Neuronal stem cell (in vitro differentiated cells): ENCODE results near the gene WDR54.
"Not testable (repeated sequence)": the region's sequence is repeated elsewhere in the genome, so short reads cannot be mapped to it uniquely, and the experiment has no call there.

Experiments
- DNase-seq: peaks from one replicate; pipeline ENCODE4 v3.0.0-alpha.2; 2013; ENCODE audit warnings: low spot score
- H2AFZ ChIP-seq: one replicate; pipeline ENCODE4 v1.6.1; 2013; ENCODE audit warnings: mild to moderate bottlenecking, low read length, inconsistent platforms
- H2AK5ac ChIP-seq: 2 replicates; pipeline ENCODE4 v1.6.1; 2013; ENCODE audit warnings: low read depth, mild to moderate bottlenecking, inconsistent platforms, low read length, moderate library complexity, mixed read lengths
- H2BK120ac ChIP-seq: 2 replicates; pipeline ENCODE4 v1.6.1; 2013; ENCODE audit warnings: low read depth, mild to moderate bottlenecking, inconsistent platforms, low read length, moderate library complexity, mixed read lengths
- H2BK12ac ChIP-seq: one replicate; pipeline ENCODE4 v1.6.1; 2013; ENCODE audit warnings: low read length, inconsistent platforms
- H2BK15ac ChIP-seq: 2 replicates; pipeline ENCODE4 v1.6.1; 2013; ENCODE audit warnings: mild to moderate bottlenecking, low read length, inconsistent platforms, mixed read lengths
- H2BK5ac ChIP-seq: one replicate; pipeline ENCODE4 v1.6.1; 2013; ENCODE audit warnings: inconsistent platforms, mild to moderate bottlenecking, low read length, moderate library complexity
- H3K14ac ChIP-seq: one replicate; pipeline ENCODE4 v1.6.1; 2013; ENCODE audit warnings: low read length, inconsistent platforms
- H3K18ac ChIP-seq: 2 replicates; pipeline ENCODE4 v1.6.1; 2013; ENCODE audit warnings: low read length, inconsistent platforms
- H3K23ac ChIP-seq: 2 replicates; pipeline ENCODE4 v1.6.1; 2013; ENCODE audit warnings: low read depth, mild to moderate bottlenecking, mixed read lengths, low read length, inconsistent platforms; ENCODE audit not compliant: poor library complexity
- H3K27ac ChIP-seq: replicated peaks from 3 replicates; pipeline ENCODE4 v1.5.1; 2013; ENCODE audit warnings: low read length, inconsistent platforms
- H3K27me3 ChIP-seq, 3 experiments: 2 replicates each; pipeline ENCODE4 v1.6.1; 2013; ENCODE audit warnings: low read length in 3 of 3, mild to moderate bottlenecking in 2 of 3, inconsistent platforms in 1 of 3, low read depth in 1 of 3, mixed read lengths in 1 of 3, moderate library complexity in 1 of 3; ENCODE audit not compliant: control insufficient read depth in 3 of 3, insufficient read depth in 3 of 3
- H3K36me3 ChIP-seq, 2 donors: replicated peaks in 1 of 2; 2 replicates each; pipeline ENCODE4 v1.6.1; 2013; ENCODE audit warnings: low read length in 2 of 2; ENCODE audit not compliant: control insufficient read depth in 2 of 2, insufficient read depth in 2 of 2
- H3K4ac ChIP-seq: 2 replicates; pipeline ENCODE4 v1.6.1; 2013; ENCODE audit warnings: inconsistent platforms, mild to moderate bottlenecking, low read length, moderate library complexity
- H3K4me1 ChIP-seq, 2 donors: 1 replicate in 1 of 2; 2 replicates in 1 of 2; pipeline ENCODE4 v1.6.1; 2013; ENCODE audit warnings: low read length in 2 of 2, low read depth in 1 of 2; ENCODE audit not compliant: control insufficient read depth in 2 of 2, insufficient read depth in 1 of 2
- H3K4me2 ChIP-seq: one replicate; pipeline ENCODE4 v1.6.1; 2013; ENCODE audit warnings: mild to moderate bottlenecking, low read length, inconsistent platforms; ENCODE audit not compliant: insufficient read depth, poor library complexity, severe bottlenecking
- H3K4me3 ChIP-seq, 2 donors: 2 replicates each; pipeline ENCODE4 v1.5.1; 2013; ENCODE audit warnings: low read length in 2 of 2, mild to moderate bottlenecking in 2 of 2, inconsistent platforms in 1 of 2, moderate library complexity in 1 of 2
- H3K79me1 ChIP-seq: one replicate; pipeline ENCODE4 v1.6.1; 2013; ENCODE audit warnings: low read depth, mild to moderate bottlenecking, inconsistent platforms, low read length, moderate library complexity
- H3K9ac ChIP-seq: one replicate; pipeline ENCODE4 v1.6.1; 2013; ENCODE audit warnings: mild to moderate bottlenecking, low read depth, low read length, inconsistent platforms; ENCODE audit not compliant: poor library complexity
- H3K9me3 ChIP-seq, 2 donors: replicated peaks in 1 of 2; 2 replicates each; pipeline versions ENCODE3 to v1.6.1; 2013; ENCODE audit warnings: low read length in 2 of 2, mild to moderate bottlenecking in 2 of 2, inconsistent platforms in 1 of 2, low read depth in 1 of 2, mixed read lengths in 1 of 2, moderate library complexity in 1 of 2; ENCODE audit not compliant: control insufficient read depth in 2 of 2, insufficient read depth in 1 of 2
- H4K8ac ChIP-seq: one replicate; pipeline ENCODE4 v1.6.1; 2013; ENCODE audit warnings: low read depth, mild to moderate bottlenecking, inconsistent platforms, low read length, moderate library complexity
- H4K91ac ChIP-seq: one replicate; pipeline ENCODE4 v1.6.1; 2013; ENCODE audit warnings: low read length, low read depth, mild to moderate bottlenecking, inconsistent platforms; ENCODE audit not compliant: poor library complexity
- WGBS, 2 donors: extraction: QIAGEN DNeasy Blood & Tissue Kit; methylation state at CpG; one replicate each; pipeline ENCODE4 v1.1.7; 2013; ENCODE audit warnings: missing lambda C conversion rate in 2 of 2, mixed read lengths in 1 of 2; ENCODE audit not compliant: insufficient read length in 2 of 2, insufficient replicate concordance in 1 of 2; ENCODE audit errors: extremely low coverage in 2 of 2; 5-methylcytosine and 5-hydroxymethylcytosine counted together

Gene WDR54

DNA sequence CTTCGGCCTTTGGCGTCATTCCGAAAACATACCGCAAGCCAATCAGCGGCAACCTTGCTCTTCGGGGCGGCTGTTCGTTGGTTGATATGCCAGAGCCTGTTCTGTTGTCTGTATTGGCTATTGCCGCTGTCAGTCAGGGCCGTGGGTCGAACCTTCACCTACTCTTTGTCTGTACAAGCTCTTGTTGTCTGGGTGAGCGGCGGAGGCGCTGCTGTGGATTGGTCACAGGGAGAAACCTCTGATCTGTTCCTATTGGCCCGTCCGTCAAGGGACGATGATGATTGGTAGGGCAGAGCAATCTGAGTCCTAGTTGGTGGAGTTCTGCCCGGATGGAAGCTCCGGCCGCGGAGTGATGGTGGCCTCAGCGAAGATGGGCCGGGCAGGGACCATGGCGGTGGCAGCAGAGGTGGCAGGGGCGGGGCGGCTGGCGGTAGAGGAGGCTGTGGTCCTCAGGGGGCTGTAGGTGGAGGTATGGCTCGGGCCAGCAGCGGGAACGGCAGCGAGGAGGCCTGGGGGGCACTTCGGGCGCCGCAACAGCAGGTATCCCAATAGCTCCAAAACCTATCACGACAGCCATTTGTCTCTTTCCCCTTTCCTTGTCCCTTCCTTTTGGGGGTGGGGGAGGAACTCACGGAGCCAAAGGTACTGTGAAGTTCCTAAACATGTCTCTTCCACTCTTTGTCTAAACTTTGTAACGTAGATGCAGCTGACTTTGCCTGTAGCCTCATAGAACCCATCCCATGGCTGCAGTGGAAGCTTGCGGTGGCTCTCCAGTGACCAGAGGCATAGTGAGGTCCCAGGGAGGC is 36.8 kb downstream of the WDR54 start, which contains the start of gene WBP1:
WBP1 (plus strand) TSS at position 307 of the 806 bp plus-strand sequence; CDS start at position 472, 165 bp downstream.
- peak within 1 kb of the TSS; percentile 87 for H3K4me2 ChIP-seq
- H3K27me3 ChIP-seq, result no peaks in the 10 kb centered on the region
- H3K18ac ChIP-seq, result peak within 1 kb of the TSS; percentile 97
- WGBS, 2 donors, result no CpG with 5 or more reads among the region's 38 CpGs
- H2AFZ ChIP-seq, result peak within 1 kb of the TSS; percentile 90
- peak within 1 kb of the TSS; percentile 96 for H3K27ac ChIP-seq
- peak within 1 kb of the TSS; percentile 77 for H2AK5ac ChIP-seq
- H3K14ac ChIP-seq, result no peak within 1 kb of the TSS
- no peak within 1 kb of the TSS for H4K91ac ChIP-seq
- H3K4ac ChIP-seq, result peak within 1 kb of the TSS; percentile 45
- H3K79me1 ChIP-seq, result peaks cover 8% of the 10 kb centered on the region
- peak; percentile 100 for DNase-seq
- H3K36me3 ChIP-seq, result peaks cover 24 to 43% of the 10 kb centered on the region in 2 donors
- H2BK12ac ChIP-seq, result peak within 1 kb of the TSS; percentile 11
- H3K4me1 ChIP-seq, result peaks cover 7 to 18% of the 10 kb centered on the region in 2 donors
- H3K4me3 ChIP-seq, result peak within 1 kb of the TSS; percentile 92 to 99
- no peak within 1 kb of the TSS for H2BK120ac ChIP-seq
- no peak within 1 kb of the TSS for H4K8ac ChIP-seq
- peak within 1 kb of the TSS; percentile 92 for H3K23ac ChIP-seq
- no peaks in the 10 kb centered on the region for H3K9me3 ChIP-seq
- peak within 1 kb of the TSS; percentile 89 for H3K9ac ChIP-seq
- peak within 1 kb of the TSS; percentile 95 for H2BK5ac ChIP-seq
- no peak within 1 kb of the TSS for H2BK15ac ChIP-seq

DNA sequence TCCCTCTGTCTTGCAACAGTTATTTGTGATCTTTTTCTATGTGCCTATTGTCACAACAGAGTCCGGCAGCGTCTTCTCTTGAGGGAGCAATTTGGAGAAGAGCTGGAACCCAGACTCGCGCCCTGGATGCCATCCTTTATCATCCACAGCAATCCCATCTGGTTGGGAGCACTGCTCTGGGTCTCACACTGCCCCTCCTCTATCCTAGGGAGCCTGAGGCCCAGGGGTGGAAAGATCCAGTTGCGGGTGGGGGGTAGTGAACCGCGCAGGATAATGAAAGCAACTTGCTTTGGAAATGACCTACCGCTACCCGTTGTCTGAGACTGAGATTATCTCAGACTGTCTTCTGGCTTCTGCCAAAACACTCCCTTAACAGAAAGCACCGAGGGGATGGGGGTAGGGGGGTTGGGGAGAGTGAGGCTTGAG is 37.4 kb downstream of the WDR54 start:
- H3K14ac ChIP-seq, result no peak overlapping the region
- no peak overlapping the region for H3K18ac ChIP-seq
- H2AK5ac ChIP-seq, result peak overlapping the region; percentile 77
- H3K9me3 ChIP-seq, result no peaks in the 10 kb centered on the region
- peaks cover 24 to 43% of the 10 kb centered on the region in 2 donors for H3K36me3 ChIP-seq
- DNase-seq, result no peak
- H2BK5ac ChIP-seq, result no peak overlapping the region
- H2BK15ac ChIP-seq, result no peak overlapping the region
- peaks cover 8% of the 10 kb centered on the region for H3K79me1 ChIP-seq
- H4K8ac ChIP-seq, result no peak overlapping the region
- no peak overlapping the region for H3K27ac ChIP-seq
- no peak overlapping the region for H2BK120ac ChIP-seq
- H3K4me2 ChIP-seq, result peak overlapping the region; percentile 87
- no CpG with 5 or more reads among the region's 10 CpGs for WGBS, 2 donors
- H2BK12ac ChIP-seq, result no peak overlapping the region
- H2AFZ ChIP-seq, result peak overlapping the region; percentile 71
- H3K9ac ChIP-seq, result peak overlapping the region; percentile 86
- peaks cover 7 to 18% of the 10 kb centered on the region in 2 donors for H3K4me1 ChIP-seq
- no peak overlapping the region for H3K23ac ChIP-seq
- no peak overlapping the region for H4K91ac ChIP-seq
- H3K27me3 ChIP-seq, result no peaks in the 10 kb centered on the region
- H3K4me3 ChIP-seq, result peak overlapping the region; percentile 92 to 99
- no peak overlapping the region for H3K4ac ChIP-seq

DNA sequence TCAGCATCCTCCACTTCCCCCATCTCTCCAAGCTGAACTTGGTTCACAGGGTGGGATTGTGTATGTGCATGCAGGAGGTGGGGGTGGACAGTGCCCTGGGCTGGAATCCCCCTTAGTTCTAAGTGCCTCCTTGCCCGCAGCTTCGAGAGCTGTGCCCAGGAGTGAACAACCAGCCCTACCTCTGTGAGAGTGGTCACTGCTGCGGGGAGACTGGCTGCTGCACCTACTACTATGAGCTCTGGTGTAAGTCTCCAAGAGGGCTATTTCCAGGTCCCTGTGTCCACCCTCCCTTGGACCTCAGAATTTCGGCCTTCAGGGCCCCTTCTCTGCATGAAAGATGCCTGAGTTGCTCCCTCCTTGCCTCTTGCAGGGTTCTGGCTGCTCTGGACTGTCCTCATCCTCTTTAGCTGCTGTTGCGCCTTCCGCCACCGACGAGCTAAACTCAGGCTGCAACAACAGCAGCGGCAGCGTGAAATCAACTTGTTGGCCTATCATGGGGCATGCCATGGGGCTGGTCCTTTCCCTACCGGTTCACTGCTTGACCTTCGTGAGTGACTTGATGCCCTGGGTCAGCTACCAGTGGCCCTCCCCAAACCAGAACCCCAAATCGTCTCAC is 38.1 kb downstream of the WDR54 start:
- WGBS, 2 donors, result 100% methylated on average over 1 of the region's 13 CpGs; no CpG with 5 or more reads in 1 of the 2 donors
- not testable (repeated sequence) for H2BK120ac ChIP-seq

DNA sequence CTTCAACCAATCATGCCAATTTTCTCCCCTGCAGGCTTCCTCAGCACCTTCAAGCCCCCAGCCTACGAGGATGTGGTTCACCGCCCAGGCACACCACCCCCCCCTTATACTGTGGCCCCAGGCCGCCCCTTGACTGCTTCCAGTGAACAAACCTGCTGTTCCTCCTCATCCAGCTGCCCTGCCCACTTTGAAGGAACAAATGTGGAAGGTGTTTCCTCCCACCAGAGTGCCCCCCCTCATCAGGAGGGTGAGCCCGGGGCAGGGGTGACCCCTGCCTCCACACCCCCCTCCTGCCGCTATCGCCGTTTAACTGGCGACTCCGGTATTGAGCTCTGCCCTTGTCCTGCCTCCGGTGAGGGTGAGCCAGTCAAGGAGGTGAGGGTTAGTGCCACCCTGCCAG is 38.7 kb downstream of the WDR54 start:
- H3K79me1 ChIP-seq, result peaks cover 15% of the 10 kb centered on the region
- not testable (repeated sequence) for H2BK12ac ChIP-seq, H3K27me3 ChIP-seq, H3K27ac ChIP-seq, H3K4ac ChIP-seq, H2AK5ac ChIP-seq, DNase-seq, H2BK5ac ChIP-seq, H4K8ac ChIP-seq, H3K9ac ChIP-seq, H4K91ac ChIP-seq, H3K4me2 ChIP-seq, H2BK120ac ChIP-seq, H2BK15ac ChIP-seq, H3K14ac ChIP-seq, H3K4me3 ChIP-seq, H2AFZ ChIP-seq, H3K23ac ChIP-seq, H3K9me3 ChIP-seq, H3K18ac ChIP-seq
- H3K36me3 ChIP-seq, result peaks cover 24 to 43% of the 10 kb centered on the region in 2 donors
- WGBS, 2 donors, result no CpG with 5 or more reads among the region's 10 CpGs
- peaks cover 10 to 22% of the 10 kb centered on the region in 2 donors for H3K4me1 ChIP-seq

More for the DNA sequence above, 38.1 kb downstream of the WDR54 start:
- not testable (repeated sequence) for H3K4ac ChIP-seq, H3K27ac ChIP-seq, H2AK5ac ChIP-seq, H2BK12ac ChIP-seq, DNase-seq, H2BK15ac ChIP-seq, H3K4me2 ChIP-seq, H2AFZ ChIP-seq, H3K18ac ChIP-seq, H3K9me3 ChIP-seq, H4K91ac ChIP-seq, H4K8ac ChIP-seq, H2BK5ac ChIP-seq, H3K14ac ChIP-seq, H3K27me3 ChIP-seq, H3K9ac ChIP-seq
- Histone ChIP-seq H3K36me3 (peaks cover 24 to 43% of the 10 kb centered on the region in 2 donors), H3K4me3 (peak overlapping the region; percentile 59 to 99), H3K23ac (peak overlapping the region; percentile 25), H3K79me1 (peaks cover 11% of the 10 kb centered on the region), H3K4me1 (peaks cover 10 to 22% of the 10 kb centered on the region in 2 donors)
